CD14-positive monocyte (primary cell): Measurements from ENCODE around the gene PSME1. TPM values are rescaled to one million over a fixed set of nuclear protein-coding genes. Genes with fewer than 3 reads are reported as not detected.
A peak's percentile ranks its signal among the peaks of the same experiment; 100 is the strongest.

Experiments
- DNase-seq, 3 donors: peaks; one replicate each; pipeline ENCODE4 v3.0.0-alpha.2; 2011 to 2022
- H2AFZ ChIP-seq: 2 replicates; pipeline ENCODE4 v1.6.0; 2012; ENCODE audit warnings: mild to moderate bottlenecking, low read depth, low read length, inconsistent platforms; ENCODE audit not compliant: insufficient read depth, poor library complexity, severe bottlenecking
- H3K27ac ChIP-seq, 2 donors: 1 replicate in 1 of 2; 2 replicates in 1 of 2; pipeline ENCODE4 v1.5.1; 2012 to 2013; ENCODE audit warnings: low read length in 2 of 2, control low read depth in 1 of 2, inconsistent platforms in 1 of 2, low read depth in 1 of 2, mild to moderate bottlenecking in 1 of 2
- H3K27me3 ChIP-seq, 2 donors: one replicate each; pipeline versions ENCODE4 v1.6.0 to v1.6.1; 2011 to 2013; ENCODE audit warnings: low read length in 2 of 2; ENCODE audit not compliant: control insufficient read depth in 2 of 2, insufficient read depth in 2 of 2
- H3K36me3 ChIP-seq, 2 donors: replicated peaks in 1 of 2; 1 replicate in 1 of 2; 2 replicates in 1 of 2; pipeline versions ENCODE4 v1.5.1 to v1.6.1; 2012 to 2013; ENCODE audit warnings: low read length in 2 of 2, control low read depth in 1 of 2, inconsistent platforms in 1 of 2, mild to moderate bottlenecking in 1 of 2; ENCODE audit not compliant: insufficient read depth in 2 of 2, control insufficient read depth in 1 of 2
- H3K4me1 ChIP-seq, 2 donors: 1 replicate in 1 of 2; 2 replicates in 1 of 2; pipeline versions ENCODE4 v1.5.1 to v1.6.1; 2012 to 2013; ENCODE audit warnings: low read length in 2 of 2, control low read depth in 1 of 2, inconsistent platforms in 1 of 2, mild to moderate bottlenecking in 1 of 2, moderate library complexity in 1 of 2; ENCODE audit not compliant: insufficient read depth in 2 of 2, control insufficient read depth in 1 of 2
- H3K4me2 ChIP-seq: replicated peaks from 2 replicates; pipeline ENCODE3; 2012; ENCODE audit warnings: low read length, moderate library complexity, mild to moderate bottlenecking; ENCODE audit not compliant: poor library complexity, severe bottlenecking; ENCODE audit errors: extremely low read depth
- H3K4me3 ChIP-seq, 3 experiments: fragments of 200-600 bp in 1 of 3; sonication (generic) in 1 of 3; replicated peaks in 1 of 3; 1 replicate in 2 of 3; 2 replicates in 1 of 3; pipeline ENCODE4 v1.5.1; 2011 to 2013; ENCODE audit warnings: low read length in 3 of 3, mild to moderate bottlenecking in 3 of 3, control low read depth in 2 of 3, low read depth in 2 of 3, inconsistent platforms in 1 of 3, moderate library complexity in 1 of 3
- H3K79me2 ChIP-seq: 2 replicates; pipeline ENCODE4 v1.6.0; 2012; ENCODE audit warnings: mild to moderate bottlenecking, control low read depth, inconsistent platforms, low read length, moderate library complexity; ENCODE audit not compliant: insufficient read depth
- H3K9ac ChIP-seq: 2 replicates; pipeline ENCODE4 v1.6.0; 2017; ENCODE audit warnings: low read length, mild to moderate bottlenecking; ENCODE audit not compliant: insufficient read depth, poor library complexity, severe bottlenecking
- H3K9me3 ChIP-seq, 2 donors: replicated peaks in 1 of 2; 1 replicate in 1 of 2; 2 replicates in 1 of 2; pipeline versions ENCODE4 v1.5.1 to v1.6.1; 2012 to 2013; ENCODE audit warnings: low read length in 2 of 2, control low read depth in 1 of 2; ENCODE audit not compliant: control insufficient read depth in 1 of 2, insufficient read depth in 1 of 2
- H4K20me1 ChIP-seq: 2 replicates; pipeline ENCODE4 v1.6.0; 2012; ENCODE audit warnings: mild to moderate bottlenecking, low read length, control low read depth, moderate library complexity; ENCODE audit not compliant: insufficient read depth
- H3K27ac Mint-ChIP-seq, 7 donors: one replicate each; pipeline ENCODE4 v1.8.0; 2020; ENCODE audit warnings: mild to moderate bottlenecking in 7 of 7, mixed read lengths in 7 of 7, moderate library complexity in 6 of 7, inconsistent platforms in 2 of 7
- H3K27me3 Mint-ChIP-seq, 3 donors: one replicate each; pipeline ENCODE4 v1.8.0; 2021 to 2022; ENCODE audit warnings: low read depth in 3 of 3, mild to moderate bottlenecking in 3 of 3, mixed read lengths in 3 of 3, moderate library complexity in 3 of 3, inconsistent platforms in 1 of 3
- H3K36me3 Mint-ChIP-seq, 2 donors: one replicate each; pipeline ENCODE4 v1.8.0; 2020; ENCODE audit warnings: mixed read lengths in 2 of 2, inconsistent platforms in 1 of 2, mild to moderate bottlenecking in 1 of 2
- H3K4me1 Mint-ChIP-seq: one replicate; pipeline ENCODE4 v1.8.0; 2020; ENCODE audit warnings: mild to moderate bottlenecking, mixed read lengths
- H3K4me3 Mint-ChIP-seq, 2 donors: one replicate each; pipeline ENCODE4 v1.8.0; 2020; ENCODE audit warnings: mild to moderate bottlenecking in 2 of 2, mixed read lengths in 2 of 2, moderate library complexity in 1 of 2
- H3K9me3 Mint-ChIP-seq, 7 donors: one replicate each; pipeline ENCODE4 v1.8.0; 2020 to 2022; ENCODE audit warnings: mixed read lengths in 7 of 7, mild to moderate bottlenecking in 6 of 7, moderate library complexity in 6 of 7, inconsistent platforms in 2 of 7
- WGBS: methylation state at CpG from one replicate; pipeline ENCODE4 v1.1.5; 2013; ENCODE audit warnings: missing lambda C conversion rate; ENCODE audit not compliant: insufficient coverage; 5-methylcytosine and 5-hydroxymethylcytosine counted together
- intact Hi-C, 2 donors: fragments of 100-400 bp; cut with micrococcal nuclease; formaldehyde crosslinking; loops; one replicate each; pipeline versions ENCODE4 v1.15.0 to v1.15.1; 2023
- polyA plus RNA-seq, 3 donors: library from polyadenylated mRNA; depleted of rRNA in 1 of 3; unstranded in 2 of 3; stranded (reverse) in 1 of 3; fragments of 300-500 nt in 2 of 3; fragments of >200 nt in 1 of 3; fragmentation: Illumina TruSeq in 2 of 3; gene quantifications; 1 replicate in 2 of 3; 2 replicates in 1 of 3; pipeline ENCODE4 v1.2.3, GENCODE V29; 2012 to 2021
- TF ChIP-seq, protein P1 (sequence below): fragments of 200-600 bp; IDR thresholded peaks from one replicate; pipeline ENCODE4 v1.8.0; 2022; ENCODE audit warnings: antibody characterized with exemption, mild to moderate bottlenecking

The PSME1 gene
- polyA plus RNA-seq, 3 donors, result 435 to 759 (median 729) TPM

- 100% methylated on average over 3 of the region's 6 CpGs for WGBS
- H3K27ac Mint-ChIP-seq, result no peak overlapping the region
These were observed 46.1 kb upstream of the PSME1 start for GRCh38 chr14:24089890-24090289.

GRCh38 chr14:24092110-24092504 is 43.9 kb upstream of the PSME1 start:
- Histone ChIP-seq H3K79me2 (peaks cover 30% of the 10 kb centered on the region), H3K9me3 (no peaks in the 10 kb centered on the region), H3K4me2 (no peak overlapping the region), H2AFZ (peak overlapping the region; percentile 17), H3K4me3 (no peak overlapping the region), H3K36me3 (peaks cover 0 to 4% of the 10 kb centered on the region in 2 donors), H3K9ac (no peak overlapping the region), H3K27ac (peak overlapping the region in 1 of 2 donors; percentile 92), H3K4me1 (peaks cover 36 to 48% of the 10 kb centered on the region in 2 donors), H4K20me1 (peaks cover 8% of the 10 kb centered on the region), H3K27me3 (no peaks in the 10 kb centered on the region)
- intact Hi-C loops, result no loop called here
- peaks cover 7 to 8% of the 10 kb centered on the region in 2 donors for H3K36me3 Mint-ChIP-seq
- no peak for DNase-seq
- TF ChIP-seq, protein P1, sequence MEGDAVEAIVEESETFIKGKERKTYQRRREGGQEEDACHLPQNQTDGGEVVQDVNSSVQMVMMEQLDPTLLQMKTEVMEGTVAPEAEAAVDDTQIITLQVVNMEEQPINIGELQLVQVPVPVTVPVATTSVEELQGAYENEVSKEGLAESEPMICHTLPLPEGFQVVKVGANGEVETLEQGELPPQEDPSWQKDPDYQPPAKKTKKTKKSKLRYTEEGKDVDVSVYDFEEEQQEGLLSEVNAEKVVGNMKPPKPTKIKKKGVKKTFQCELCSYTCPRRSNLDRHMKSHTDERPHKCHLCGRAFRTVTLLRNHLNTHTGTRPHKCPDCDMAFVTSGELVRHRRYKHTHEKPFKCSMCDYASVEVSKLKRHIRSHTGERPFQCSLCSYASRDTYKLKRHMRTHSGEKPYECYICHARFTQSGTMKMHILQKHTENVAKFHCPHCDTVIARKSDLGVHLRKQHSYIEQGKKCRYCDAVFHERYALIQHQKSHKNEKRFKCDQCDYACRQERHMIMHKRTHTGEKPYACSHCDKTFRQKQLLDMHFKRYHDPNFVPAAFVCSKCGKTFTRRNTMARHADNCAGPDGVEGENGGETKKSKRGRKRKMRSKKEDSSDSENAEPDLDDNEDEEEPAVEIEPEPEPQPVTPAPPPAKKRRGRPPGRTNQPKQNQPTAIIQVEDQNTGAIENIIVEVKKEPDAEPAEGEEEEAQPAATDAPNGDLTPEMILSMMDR, result no peak
- peaks cover 0 to 3% (median 0%) of the 10 kb centered on the region in 7 donors for H3K9me3 Mint-ChIP-seq
- no peak overlapping the region for H3K4me3 Mint-ChIP-seq
- H3K27me3 Mint-ChIP-seq, result peaks cover 0 to 2% (median 0%) of the 10 kb centered on the region in 3 donors
- peak overlapping the region in 4 of 7 donors; percentile 79 to 95 (median 87) for H3K27ac Mint-ChIP-seq
- peaks cover 45% of the 10 kb centered on the region for H3K4me1 Mint-ChIP-seq

More at GRCh38 chr14:24089890-24090289, 46.1 kb upstream of the PSME1 start:
- peaks cover 0 to 2% (median 0%) of the 10 kb centered on the region in 3 donors for H3K27me3 Mint-ChIP-seq
- no peak for DNase-seq
- Histone ChIP-seq H2AFZ (no peak overlapping the region), H3K9me3 (no peaks in the 10 kb centered on the region), H3K27ac (no peak overlapping the region), H3K4me3 (no peak overlapping the region), H4K20me1 (no peaks in the 10 kb centered on the region), H3K9ac (no peak overlapping the region), H3K36me3 (no peaks in the 10 kb centered on the region), H3K4me2 (no peak overlapping the region), H3K27me3 (no peaks in the 10 kb centered on the region), H3K4me1 (peaks cover 25 to 36% of the 10 kb centered on the region in 2 donors), H3K79me2 (peaks cover 8% of the 10 kb centered on the region)
- H3K4me3 Mint-ChIP-seq, result no peak overlapping the region
- peaks cover 0 to 3% (median 0%) of the 10 kb centered on the region in 7 donors for H3K9me3 Mint-ChIP-seq
- TF ChIP-seq, protein P1, result no peak
- intact Hi-C loops, result loop anchor here in 1 of 2 donors (2.0 kb wide), 2 partner anchors 31 to 75 kb away; no protein-coding TSS in a partner anchor
- H3K4me1 Mint-ChIP-seq, result peaks cover 30% of the 10 kb centered on the region
- H3K36me3 Mint-ChIP-seq, result no peaks in the 10 kb centered on the region
